ENCODE measurements around the gene DNMT1. TPM values are rescaled to one million over a fixed set of nuclear protein-coding genes. Genes with fewer than 3 reads are reported as not detected.
A peak's percentile ranks its signal among the peaks of the same experiment; 100 is the strongest.

DNMT1 gene
- total RNA-seq, 1 experiment from 2014 or later = 227 TPM

GRCh38 chr19:10096615-10096963, 98.2 kb downstream of the DNMT1 start:
- WGBS (ENCODE audit: extremely low coverage, insufficient read length, low lambda C conversion rate) = no CpG with 5 or more reads among the region's 26 CpGs
- Histone ChIP-seq H2BK12ac (ENCODE audit: insufficient read length, low read depth, low read length) (no peak overlapping the region), H4K91ac (ENCODE audit: insufficient read length, low read depth, low read length) (no peak overlapping the region), H3K9ac (ENCODE audit: extremely low read depth, insufficient read length, low read length) (no peak overlapping the region), H3K4me2 (ENCODE audit: insufficient read depth, insufficient read length, low read length) (peak overlapping the region; percentile 34), H3K56ac (ENCODE audit: insufficient read length, low read depth, low read length) (no peak overlapping the region), H2AFZ (ENCODE audit: low read length) (no peak overlapping the region), H3K14ac (ENCODE audit: insufficient read depth, low read length) (peak overlapping the region; percentile 78; the same call in 1 of the 2 replicates), H3K27me3 (ENCODE audit: insufficient read depth, low read length) (peaks cover 3% of the 10 kb centered on the region), H2AK5ac (ENCODE audit: insufficient read length, low read length) (no peak overlapping the region), H3K9me3 (ENCODE audit: control insufficient read depth, low read depth, low read length) (no peaks in the 10 kb centered on the region), H3T11ph (ENCODE audit: low read length) (no peak overlapping the region), H3K23ac (ENCODE audit: insufficient read length, low read depth, low read length) (no peak overlapping the region), H2BK5ac (ENCODE audit: insufficient read length, low read length) (no peak overlapping the region), H2BK20ac (ENCODE audit: low read depth, low read length, poor library complexity, severe bottlenecking) (no peak overlapping the region), H4K5ac (ENCODE audit: insufficient read length, low read depth, low read length) (no peak overlapping the region), H4K20me1 (ENCODE audit: control insufficient read depth, insufficient read depth, insufficient read length) (no peaks in the 10 kb centered on the region), H3K23me2 (ENCODE audit: insufficient read length, low read depth, low read length, poor library complexity, severe bottlenecking) (peaks cover 3% of the 10 kb centered on the region), H2BK15ac (ENCODE audit: low read depth, low read length) (no peak overlapping the region), H3K27ac (ENCODE audit: insufficient read length, low read depth, low read length) (no peak overlapping the region), H3K4me1 (ENCODE audit: insufficient read depth, low read length) (no peaks in the 10 kb centered on the region), H3K79me2 (ENCODE audit: insufficient read depth, low read length) (no peaks in the 10 kb centered on the region), H3K79me1 (ENCODE audit: insufficient read depth, low read depth, low read length, poor library complexity, severe bottlenecking) (no peaks in the 10 kb centered on the region), H2BK120ac (ENCODE audit: low read depth, low read length, poor library complexity, severe bottlenecking) (no peak overlapping the region), H3K4ac (ENCODE audit: low read depth, low read length) (no peak overlapping the region), H4K8ac (replicated peaks; ENCODE audit: insufficient read length, low read depth, low read length) (no peak overlapping the region), H3K18ac (ENCODE audit: insufficient read length, low read depth, low read length) (peak overlapping the region; percentile 49)
- Mint-ChIP-seq H3K36me3 (ENCODE audit: insufficient read depth in 1 of 3, low read depth in 3 of 3) (peaks cover under 1 to 13% (median 5%) of the 10 kb centered on the region in 3 experiments; a peak in 5 of 7 replicates), H3K4me1 (peaks cover 3% of the 10 kb centered on the region in 2 experiments; a peak in 3 of 4 replicates), H3K4me3 (peak overlapping the region; percentile 19 to 65; a peak in 4 of 5 replicates), H3K27ac (no peak overlapping the region), H3K9me3 (peaks cover 0 to 3% of the 10 kb centered on the region in 2 experiments; a peak in 2 of 5 replicates), H3K27me3 (ENCODE audit: low read depth) (peaks cover 60% of the 10 kb centered on the region)
- TF ChIP-seq CTCF (conservative IDR thresholded peaks at IDR 0.05) = no peak
- DNase-seq = no peak

All from H9 (cell line).